ENCODE results near the gene EXOC3L4.
A peak's percentile ranks its signal among the peaks of the same experiment; 100 is the strongest.

The EXOC3L4 gene

GRCh38 chr14:103058164-103059055 is 36.1 kb upstream of the EXOC3L4 start:
- H2AFZ ChIP-seq (ENCODE audit: low read length, unreplicated experiment): peak overlapping the region; percentile 99
- no peak overlapping the region for H3K27ac ChIP-seq (ENCODE audit: low read depth, low read length)

GRCh38 chr14:103059556-103059955 is 35.0 kb upstream of the EXOC3L4 start:
- Histone ChIP-seq H3K4me3 (ENCODE audit: low read depth, low read length) (peak overlapping the region; percentile 100; the same call in 1 of the 2 replicates), H3K27ac (ENCODE audit: low read depth, low read length) (no peak overlapping the region)

More at GRCh38 chr14:103058164-103059055, 36.1 kb upstream of the EXOC3L4 start:
- peaks cover 18% of the 10 kb centered on the region for H3K4me1 ChIP-seq (ENCODE audit: control insufficient read depth, insufficient read depth, low read length, unreplicated experiment)
- peak overlapping the region; percentile 100 for H3K4me3 ChIP-seq (ENCODE audit: low read depth, low read length)
- peaks cover 49% of the 10 kb centered on the region for H3K79me2 ChIP-seq (ENCODE audit: control insufficient read depth, insufficient read depth, low read length, unreplicated experiment)
- H3K36me3 ChIP-seq (ENCODE audit: insufficient read depth, low read length): no peaks in the 10 kb centered on the region
- no peaks in the 10 kb centered on the region for H3K27me3 ChIP-seq (ENCODE audit: insufficient read depth, low read length)

GRCh38 chr14:103061482-103061976 is 33.0 kb upstream of the EXOC3L4 start:
- Histone ChIP-seq H3K27ac (ENCODE audit: low read depth, low read length) (no peak overlapping the region), H3K27me3 (ENCODE audit: insufficient read depth, low read length) (no peaks in the 10 kb centered on the region), H3K4me1 (ENCODE audit: control insufficient read depth, insufficient read depth, low read length, unreplicated experiment) (peaks cover 8% of the 10 kb centered on the region), H3K79me2 (ENCODE audit: control insufficient read depth, insufficient read depth, low read length, unreplicated experiment) (peaks cover 20% of the 10 kb centered on the region), H2AFZ (ENCODE audit: low read length, unreplicated experiment) (no peak overlapping the region), H3K4me3 (ENCODE audit: low read depth, low read length) (no peak overlapping the region), H3K36me3 (ENCODE audit: insufficient read depth, low read length) (no peaks in the 10 kb centered on the region)

More at GRCh38 chr14:103059556-103059955, 35.0 kb upstream of the EXOC3L4 start:
- Histone ChIP-seq H3K27me3 (ENCODE audit: insufficient read depth, low read length) (no peaks in the 10 kb centered on the region), H3K4me1 (ENCODE audit: control insufficient read depth, insufficient read depth, low read length, unreplicated experiment) (peaks cover 18% of the 10 kb centered on the region), H3K36me3 (ENCODE audit: insufficient read depth, low read length) (no peaks in the 10 kb centered on the region), H3K79me2 (ENCODE audit: control insufficient read depth, insufficient read depth, low read length, unreplicated experiment) (peaks cover 39% of the 10 kb centered on the region), H2AFZ (ENCODE audit: low read length, unreplicated experiment) (no peak overlapping the region)

- peaks cover 5% of the 10 kb centered on the region for H3K79me2 ChIP-seq (ENCODE audit: control insufficient read depth, insufficient read depth, low read length, unreplicated experiment)
- H3K36me3 ChIP-seq (ENCODE audit: insufficient read depth, low read length): no peaks in the 10 kb centered on the region
These were observed 30.1 kb upstream of the EXOC3L4 start for GRCh38 chr14:103064436-103064835.

GRCh38 chr14:103064978-103065377 is 29.5 kb upstream of the EXOC3L4 start:
- Histone ChIP-seq H3K4me1 (ENCODE audit: control insufficient read depth, insufficient read depth, low read length, unreplicated experiment) (peaks cover 14% of the 10 kb centered on the region), H3K27me3 (ENCODE audit: insufficient read depth, low read length) (no peaks in the 10 kb centered on the region), H3K4me3 (ENCODE audit: low read depth, low read length) (no peak overlapping the region), H2AFZ (ENCODE audit: low read length, unreplicated experiment) (no peak overlapping the region), H3K36me3 (ENCODE audit: insufficient read depth, low read length) (no peaks in the 10 kb centered on the region), H3K79me2 (ENCODE audit: control insufficient read depth, insufficient read depth, low read length, unreplicated experiment) (no peaks in the 10 kb centered on the region), H3K27ac (ENCODE audit: low read depth, low read length) (no peak overlapping the region)

More at GRCh38 chr14:103064436-103064835, 30.1 kb upstream of the EXOC3L4 start:
- Histone ChIP-seq H3K4me3 (ENCODE audit: low read depth, low read length) (no peak overlapping the region), H3K4me1 (ENCODE audit: control insufficient read depth, insufficient read depth, low read length, unreplicated experiment) (peaks cover 16% of the 10 kb centered on the region), H2AFZ (ENCODE audit: low read length, unreplicated experiment) (no peak overlapping the region), H3K27ac (ENCODE audit: low read depth, low read length) (no peak overlapping the region), H3K27me3 (ENCODE audit: insufficient read depth, low read length) (no peaks in the 10 kb centered on the region)

- Histone ChIP-seq H3K27me3 (ENCODE audit: insufficient read depth, low read length) (no peaks in the 10 kb centered on the region), H3K79me2 (ENCODE audit: control insufficient read depth, insufficient read depth, low read length, unreplicated experiment) (no peaks in the 10 kb centered on the region), H3K36me3 (ENCODE audit: insufficient read depth, low read length) (no peaks in the 10 kb centered on the region), H3K27ac (ENCODE audit: low read depth, low read length) (no peak overlapping the region), H3K4me3 (ENCODE audit: low read depth, low read length) (no peak overlapping the region), H2AFZ (ENCODE audit: low read length, unreplicated experiment) (no peak overlapping the region), H3K4me1 (ENCODE audit: control insufficient read depth, insufficient read depth, low read length, unreplicated experiment) (peaks cover 14% of the 10 kb centered on the region)
These were observed 28.7 kb upstream of the EXOC3L4 start for GRCh38 chr14:103065861-103066260.

GRCh38 chr14:103066399-103066798 is 28.1 kb upstream of the EXOC3L4 start:
- no peaks in the 10 kb centered on the region for H3K36me3 ChIP-seq (ENCODE audit: insufficient read depth, low read length)
- peaks cover 14% of the 10 kb centered on the region for H3K4me1 ChIP-seq (ENCODE audit: control insufficient read depth, insufficient read depth, low read length, unreplicated experiment)
- H2AFZ ChIP-seq (ENCODE audit: low read length, unreplicated experiment): no peak overlapping the region
- no peak overlapping the region for H3K27ac ChIP-seq (ENCODE audit: low read depth, low read length)
- H3K4me3 ChIP-seq (ENCODE audit: low read depth, low read length): no peak overlapping the region
- H3K27me3 ChIP-seq (ENCODE audit: insufficient read depth, low read length): no peaks in the 10 kb centered on the region
- H3K79me2 ChIP-seq (ENCODE audit: control insufficient read depth, insufficient read depth, low read length, unreplicated experiment): no peaks in the 10 kb centered on the region

GRCh38 chr14:103067231-103067954 is 27.1 kb upstream of the EXOC3L4 start:
- H3K36me3 ChIP-seq (ENCODE audit: insufficient read depth, low read length): no peaks in the 10 kb centered on the region
- H3K4me1 ChIP-seq (ENCODE audit: control insufficient read depth, insufficient read depth, low read length, unreplicated experiment): peaks cover 14% of the 10 kb centered on the region
- H3K27ac ChIP-seq (ENCODE audit: low read depth, low read length): peak overlapping the region; percentile 44
- peak overlapping the region; percentile 8 for H2AFZ ChIP-seq (ENCODE audit: low read length, unreplicated experiment)
- no peak overlapping the region for H3K4me3 ChIP-seq (ENCODE audit: low read depth, low read length)
- H3K79me2 ChIP-seq (ENCODE audit: control insufficient read depth, insufficient read depth, low read length, unreplicated experiment): no peaks in the 10 kb centered on the region
- H3K27me3 ChIP-seq (ENCODE audit: insufficient read depth, low read length): no peaks in the 10 kb centered on the region

- Histone ChIP-seq H3K27ac (ENCODE audit: low read depth, low read length) (no peak overlapping the region), H3K79me2 (ENCODE audit: control insufficient read depth, insufficient read depth, low read length, unreplicated experiment) (no peaks in the 10 kb centered on the region), H3K4me1 (ENCODE audit: control insufficient read depth, insufficient read depth, low read length, unreplicated experiment) (peaks cover 14% of the 10 kb centered on the region), H3K4me3 (ENCODE audit: low read depth, low read length) (no peak overlapping the region), H3K27me3 (ENCODE audit: insufficient read depth, low read length) (no peaks in the 10 kb centered on the region), H3K36me3 (ENCODE audit: insufficient read depth, low read length) (no peaks in the 10 kb centered on the region), H2AFZ (ENCODE audit: low read length, unreplicated experiment) (no peak overlapping the region)
These were observed 26.0 kb upstream of the EXOC3L4 start for GRCh38 chr14:103068351-103069073.

GRCh38 chr14:103070263-103070885 is 24.2 kb upstream of the EXOC3L4 start:
- Histone ChIP-seq H3K36me3 (ENCODE audit: insufficient read depth, low read length) (no peaks in the 10 kb centered on the region), H3K4me3 (ENCODE audit: low read depth, low read length) (no peak overlapping the region), H3K27ac (ENCODE audit: low read depth, low read length) (no peak overlapping the region), H3K79me2 (ENCODE audit: control insufficient read depth, insufficient read depth, low read length, unreplicated experiment) (no peaks in the 10 kb centered on the region), H2AFZ (ENCODE audit: low read length, unreplicated experiment) (no peak overlapping the region), H3K4me1 (ENCODE audit: control insufficient read depth, insufficient read depth, low read length, unreplicated experiment) (peaks cover 14% of the 10 kb centered on the region), H3K27me3 (ENCODE audit: insufficient read depth, low read length) (no peaks in the 10 kb centered on the region)
